ENCODE results near the gene KMT2C.

KMT2C gene

DNA sequence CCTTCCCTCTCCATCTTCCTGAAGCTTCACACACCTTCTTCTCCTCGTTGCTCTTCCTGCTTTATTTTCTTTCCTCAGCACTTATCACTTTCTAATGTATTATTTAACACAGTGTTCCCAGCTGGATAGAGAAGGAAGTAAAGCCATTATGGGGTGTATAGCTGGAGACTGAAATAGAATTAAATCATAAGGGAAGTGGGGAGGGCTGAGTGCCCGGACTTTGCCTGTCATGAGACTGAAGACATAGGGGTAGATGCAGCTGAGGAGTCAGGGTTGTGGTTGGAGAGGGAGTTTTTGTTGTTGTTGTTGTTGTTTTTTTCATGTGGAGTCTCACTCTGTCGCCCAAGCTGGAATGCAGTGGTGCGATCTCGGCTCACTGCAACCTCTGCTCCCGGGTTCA is 345.1 kb downstream of the KMT2C start:
- no peak for DNase-seq

DNA sequence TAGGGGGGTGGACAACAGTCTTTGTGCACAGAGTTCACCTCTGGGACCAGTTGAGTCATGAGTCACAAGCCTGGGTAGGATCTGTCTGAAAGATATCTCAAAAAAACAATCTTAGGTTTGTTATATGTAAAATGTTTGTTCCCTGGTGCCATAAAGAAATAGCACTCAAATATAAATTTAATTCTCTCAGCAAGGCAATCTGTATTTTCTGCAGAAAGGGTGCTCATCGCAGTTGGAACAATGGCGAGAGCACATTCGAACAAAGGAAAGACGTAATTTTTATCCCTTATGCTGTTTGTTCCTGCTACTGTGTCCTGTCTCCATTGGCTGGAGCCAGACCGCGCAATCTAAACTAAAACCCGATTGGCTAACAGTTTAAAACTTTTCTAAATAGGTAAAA is 346.6 kb downstream of the KMT2C start:
- DNase-seq: no peak

DNA sequence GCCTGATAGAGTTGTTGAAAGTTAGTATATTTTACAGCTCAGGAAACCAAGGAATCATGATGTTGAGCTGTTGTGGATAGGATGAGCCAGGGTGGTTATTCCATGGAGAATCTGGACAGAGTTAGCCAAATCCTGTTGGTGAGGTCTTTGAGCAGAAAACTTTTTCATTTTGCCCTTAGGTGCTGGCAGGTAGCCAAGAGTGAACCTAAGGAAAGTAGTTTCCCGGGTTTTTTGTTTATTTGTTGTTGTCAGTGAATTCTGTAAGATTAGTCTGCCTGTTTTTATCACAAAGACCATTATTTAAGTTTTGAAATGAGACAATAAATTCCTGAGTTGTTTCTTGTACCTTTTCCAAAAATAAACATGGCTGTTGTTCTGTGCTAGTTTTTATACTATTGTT is 349.3 kb downstream of the KMT2C start:
- peak; percentile 14 for DNase-seq

DNA sequence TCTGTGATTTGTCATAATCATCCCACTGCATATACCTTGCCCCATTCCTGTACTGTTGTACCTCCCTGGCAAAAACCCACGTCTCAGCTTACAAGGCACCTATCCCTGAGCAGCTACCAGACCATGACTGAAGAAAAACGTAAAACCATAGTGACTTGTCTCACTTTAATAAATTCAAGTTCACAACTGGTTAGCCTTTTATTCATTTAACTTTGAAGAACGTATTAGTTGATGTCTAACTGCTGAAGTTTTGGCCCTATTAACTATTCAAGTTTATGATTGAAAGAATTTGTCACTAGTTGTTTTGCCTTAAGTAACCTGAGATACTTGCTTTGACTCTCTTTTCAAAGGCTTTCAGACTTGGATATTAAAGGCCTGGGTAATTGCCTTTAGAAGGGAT is 350.7 kb downstream of the KMT2C start:
- no peak for DNase-seq

Data from NCI-H69 (cell line).